CMK (cell line): ENCODE data around the gene RGS7.
"Not testable (repeated sequence)": the region's sequence is repeated elsewhere in the genome, so short reads cannot be mapped to it uniquely, and the experiment has no call there.

Source experiments
- DNase-seq: peaks from one replicate; pipeline ENCODE4 v3.0.0-alpha.2; 2010; ENCODE audit warnings: low read depth

Gene RGS7

DNA sequence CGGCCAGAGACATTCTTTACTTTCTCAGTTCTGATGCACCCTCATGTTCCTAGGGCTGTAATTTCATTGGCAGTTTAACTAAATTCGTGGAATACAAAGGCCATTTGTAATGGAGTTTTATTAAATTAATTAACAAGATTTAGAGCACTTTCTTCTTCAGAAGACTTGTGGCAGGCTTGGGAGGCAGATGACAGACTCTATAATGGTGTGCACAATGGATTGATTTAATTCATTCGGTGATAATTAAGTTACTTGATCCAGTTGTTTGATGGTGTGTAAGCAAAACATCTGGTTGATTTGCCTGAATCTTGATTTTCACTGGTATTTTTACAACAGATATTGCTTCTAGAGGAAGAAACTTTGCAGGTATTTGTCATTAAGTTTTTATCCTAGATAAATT lies 383.1 kb downstream of the RGS7 start:
- DNase-seq = no peak

DNA sequence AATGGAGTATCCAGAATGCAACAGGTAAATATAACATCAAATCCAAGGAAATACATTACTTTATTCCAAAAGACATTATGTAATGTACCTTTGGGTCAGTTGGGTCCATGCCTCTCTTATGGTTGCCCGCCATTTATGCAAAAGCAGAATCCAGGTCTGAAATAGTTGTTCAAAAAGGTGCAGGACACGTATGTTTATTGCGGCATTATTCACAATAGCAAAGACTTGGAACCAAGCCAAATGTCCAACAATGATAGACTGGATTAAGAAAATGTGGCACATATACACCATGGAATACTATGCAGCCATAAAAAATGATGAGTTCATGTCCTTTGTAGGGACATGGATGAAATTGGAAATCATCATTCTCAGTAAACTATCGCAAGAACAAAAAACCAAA lies 384.9 kb downstream of the RGS7 start:
- not testable (repeated sequence) for DNase-seq

DNA sequence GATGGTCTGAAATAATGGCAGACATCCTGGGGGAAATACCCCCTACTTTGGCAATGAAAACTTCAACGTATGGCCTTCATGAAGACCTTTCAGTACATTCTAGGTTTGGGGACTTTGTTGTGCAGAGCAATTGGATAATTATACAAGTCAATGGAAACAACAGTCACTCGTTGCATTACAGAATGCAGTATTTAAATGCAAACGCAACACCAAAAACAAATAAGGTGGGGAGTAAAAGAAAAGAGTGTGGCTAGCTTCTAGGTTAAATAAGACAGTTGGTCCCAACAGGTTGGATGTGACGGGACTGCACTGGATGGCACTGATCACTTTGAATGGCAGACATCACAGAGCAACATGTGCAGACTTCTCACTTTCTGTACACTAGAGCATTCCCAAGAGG lies 386.8 kb downstream of the RGS7 start:
- no peak for DNase-seq

DNA sequence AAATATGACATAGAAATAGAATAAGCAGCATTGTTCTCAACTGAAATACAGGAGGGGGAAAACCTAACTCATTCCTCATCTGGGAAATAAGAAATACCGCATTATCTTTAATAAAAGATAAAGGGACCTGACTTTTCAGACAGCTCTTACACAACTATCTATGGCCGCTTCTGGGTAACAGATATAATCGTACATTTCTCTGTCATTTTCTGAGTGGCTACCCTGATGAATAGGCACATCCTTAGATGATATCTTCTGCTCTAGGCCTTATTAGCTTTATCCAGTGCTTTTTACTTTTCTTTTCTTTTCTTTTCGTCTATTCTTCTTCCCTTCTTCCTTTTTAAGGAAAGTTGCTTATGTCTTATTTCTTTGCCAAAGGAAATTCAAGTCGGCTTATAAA lies 388.1 kb downstream of the RGS7 start:
- no peak for DNase-seq

DNA sequence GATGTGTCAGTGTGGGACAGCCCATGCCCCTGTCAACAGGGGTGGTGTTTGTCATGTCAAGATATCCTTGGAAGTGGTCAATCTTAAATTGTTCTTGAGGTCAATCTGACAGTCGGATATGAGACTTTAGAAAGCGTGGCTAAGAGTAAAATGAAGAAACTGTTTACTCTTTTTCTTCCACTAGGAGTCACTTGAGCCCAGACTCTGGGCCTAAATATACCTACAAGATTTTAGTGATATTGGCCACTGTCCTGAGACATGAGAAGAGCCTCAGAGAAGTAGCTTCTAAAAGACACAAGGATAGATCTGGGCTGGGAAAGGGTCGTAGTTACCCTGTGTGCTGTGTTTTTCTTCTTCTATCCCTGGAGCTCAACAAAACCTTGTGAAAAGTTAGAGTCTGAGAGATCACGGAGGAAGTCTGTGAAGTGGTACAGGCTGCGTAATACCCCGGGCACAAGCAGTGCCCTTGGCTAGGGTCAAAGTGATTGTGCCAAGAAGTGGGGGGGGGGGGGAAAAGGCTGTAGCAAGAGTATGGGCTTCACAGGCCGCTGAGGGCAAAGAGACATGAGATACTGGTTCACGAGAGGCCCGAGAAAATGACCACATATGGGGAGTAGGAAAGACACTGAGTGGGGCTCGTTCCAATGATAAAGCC lies 389.8 kb downstream of the RGS7 start:
- no peak for DNase-seq

GRCh38 chr1:240965581-240966091 lies 391.4 kb downstream of the RGS7 start:
- DNase-seq = no peak

DNA sequence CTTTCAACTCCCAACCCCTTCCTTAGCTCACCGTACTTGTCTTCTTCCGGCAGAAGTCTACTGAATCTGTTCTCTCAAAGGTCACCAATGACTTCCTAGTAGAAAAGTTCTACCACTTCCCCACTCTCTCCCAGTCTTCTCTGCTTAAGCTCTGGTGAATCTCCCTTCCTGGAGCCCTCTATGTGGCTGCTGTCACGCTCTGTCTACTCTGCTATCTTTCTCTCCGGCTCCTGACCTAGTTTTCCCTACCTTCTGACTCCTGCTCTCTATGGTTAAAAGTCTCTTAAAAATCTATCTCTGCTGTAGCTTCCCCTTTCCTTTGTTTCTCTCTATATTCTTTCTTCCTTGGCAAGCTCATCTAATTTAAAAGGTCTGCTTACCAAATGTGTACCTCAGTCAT lies 394.9 kb downstream of the RGS7 start:
- DNase-seq = no peak

DNA sequence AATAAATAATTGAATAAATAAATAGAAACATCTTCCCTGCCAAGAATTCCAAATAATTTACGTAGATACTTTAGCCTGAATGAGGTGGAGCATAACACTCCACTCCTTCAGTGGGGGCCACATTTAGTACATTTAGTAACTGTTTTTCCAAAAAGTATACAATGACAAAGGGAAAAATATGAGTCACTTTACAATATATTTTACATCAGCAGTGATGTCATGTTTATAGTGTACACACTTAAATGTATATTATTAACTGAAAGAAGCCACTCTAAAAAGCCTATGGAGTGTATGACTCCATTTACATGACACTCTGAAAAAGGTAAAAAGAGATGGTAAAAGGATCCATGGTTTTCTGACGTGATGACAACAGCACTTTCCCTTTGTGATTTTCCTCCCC lies 400.6 kb downstream of the RGS7 start:
- DNase-seq = no peak

- DNase-seq = no peak
These were observed 401.0 kb downstream of the RGS7 start for GRCh38 chr1:240956020-240956419.

GRCh38 chr1:240947438-240948224 lies 409.4 kb downstream of the RGS7 start:
- no peak for DNase-seq

DNA sequence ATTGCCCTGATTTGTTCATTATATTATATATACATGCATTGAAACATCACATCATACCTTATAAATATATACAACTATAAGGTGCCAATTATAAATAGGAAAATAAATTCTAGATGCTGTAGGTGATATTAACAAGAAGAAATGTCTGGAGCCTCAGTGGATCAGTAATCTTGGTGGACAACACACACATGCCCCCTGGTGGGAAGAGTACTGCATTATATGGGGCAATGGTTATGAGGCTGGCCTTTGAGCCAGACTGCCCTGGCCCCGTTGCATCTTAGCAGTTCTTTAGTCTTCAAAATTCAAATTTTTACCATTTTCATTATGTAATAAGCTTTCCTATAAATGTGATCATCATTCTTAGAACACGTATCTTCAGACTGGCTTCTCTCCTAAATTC lies 410.1 kb downstream of the RGS7 start:
- DNase-seq = no peak

DNA sequence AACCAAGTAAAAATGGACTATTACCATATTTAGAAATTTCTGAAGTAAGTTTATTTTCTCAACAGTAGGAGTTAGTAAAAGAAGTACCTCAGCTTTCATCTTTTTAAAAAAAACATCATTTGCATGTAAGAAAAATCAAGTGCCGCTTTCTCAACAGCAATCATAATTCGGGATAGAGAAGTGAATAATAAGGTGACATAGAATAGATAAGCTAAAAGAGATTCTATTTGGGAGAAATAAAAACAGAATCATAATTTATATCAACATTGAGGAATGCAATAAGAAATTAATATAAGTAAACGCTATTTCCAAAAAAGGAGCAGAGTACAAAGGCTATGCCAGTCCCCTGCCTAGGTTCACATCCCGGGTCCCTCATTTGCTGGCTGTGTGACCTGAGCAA lies 414.1 kb downstream of the RGS7 start:
- no peak for DNase-seq

- no peak for DNase-seq
These were observed 415.2 kb downstream of the RGS7 start for GRCh38 chr1:240941701-240942370.

DNA sequence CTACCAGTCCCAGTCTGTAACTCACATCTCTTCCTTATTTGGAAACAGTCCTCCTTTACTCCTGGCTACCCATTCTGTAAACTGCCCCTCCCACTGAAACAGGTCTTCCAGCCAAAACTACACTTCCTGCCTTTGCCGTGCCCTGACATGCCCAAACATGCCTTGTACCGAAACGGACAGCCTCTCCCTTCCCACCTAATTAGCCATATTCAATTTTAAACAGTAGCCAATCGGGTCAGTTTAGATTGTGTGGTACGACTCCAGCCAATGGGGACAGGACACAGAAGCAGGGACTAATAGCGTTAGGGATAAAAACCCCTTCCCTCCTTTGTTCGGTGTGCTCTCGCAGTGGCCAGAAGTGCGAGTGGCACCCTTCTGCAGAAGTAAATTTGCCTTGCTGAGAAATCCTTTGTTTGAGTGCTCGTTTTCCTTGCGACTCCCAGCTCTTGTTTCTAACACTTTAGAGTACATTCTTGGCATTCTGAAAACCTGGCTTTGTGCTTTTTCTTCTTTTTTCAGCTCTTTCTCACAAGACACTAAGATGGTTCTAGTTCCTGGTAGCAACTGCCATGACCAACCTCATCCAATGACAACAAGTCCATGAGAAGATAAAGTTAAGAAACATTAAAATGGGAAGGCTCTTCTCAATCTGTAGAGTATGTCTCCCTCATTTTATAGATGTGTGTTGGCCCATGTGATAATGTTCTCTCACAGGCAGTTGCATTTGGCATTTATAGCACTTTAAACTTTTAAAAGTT lies 419.9 kb downstream of the RGS7 start:
- DNase-seq = no peak

DNA sequence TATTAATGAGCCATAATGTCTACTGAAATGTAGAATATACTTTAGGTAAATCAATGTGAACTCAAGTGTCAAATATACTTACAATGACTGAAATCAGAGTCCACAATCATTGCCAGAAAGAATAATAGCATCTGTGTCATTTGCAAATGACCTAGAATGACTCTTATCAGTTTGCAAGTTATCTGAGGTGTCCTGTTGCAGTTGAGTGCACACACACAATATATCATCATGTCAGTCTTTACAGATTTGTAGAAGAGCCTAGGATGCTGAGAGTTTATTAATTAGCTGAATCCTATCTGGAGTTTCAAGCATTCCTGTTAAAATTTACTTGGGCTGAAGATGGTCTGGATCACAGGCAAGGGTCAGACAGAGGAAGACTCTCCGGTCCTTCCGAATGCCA lies 421.1 kb downstream of the RGS7 start:
- no peak for DNase-seq

DNA sequence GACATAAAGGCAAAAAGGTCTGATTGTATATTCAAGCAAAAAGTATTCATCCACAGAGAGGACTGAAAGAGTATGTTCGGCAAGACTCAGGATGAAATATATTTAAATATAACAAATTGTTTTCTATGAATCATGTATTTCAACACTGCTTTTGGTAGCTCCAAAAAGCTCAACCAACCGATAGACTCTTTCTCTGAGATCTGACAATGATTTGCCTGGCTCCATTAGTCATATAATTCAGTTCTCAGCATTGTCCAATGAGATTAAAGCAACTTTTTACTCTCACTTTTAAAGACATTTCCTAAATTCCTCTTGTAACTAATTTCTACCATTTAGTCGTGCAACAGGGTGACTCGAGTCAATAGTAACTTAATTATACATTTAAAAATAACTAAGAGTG lies 426.0 kb downstream of the RGS7 start:
- DNase-seq = no peak

- no peak for DNase-seq
These were observed 428.7 kb downstream of the RGS7 start for GRCh38 chr1:240928265-240928664.

- DNase-seq = no peak
These were observed 429.2 kb downstream of the RGS7 start for GRCh38 chr1:240927821-240928220.

GRCh38 chr1:240925273-240925672 lies 431.7 kb downstream of the RGS7 start:
- no peak for DNase-seq

- DNase-seq = no peak
These were observed 439.0 kb downstream of the RGS7 start for GRCh38 chr1:240917976-240918375.

- no peak for DNase-seq
These were observed 442.5 kb downstream of the RGS7 start for GRCh38 chr1:240914506-240914905.

DNA sequence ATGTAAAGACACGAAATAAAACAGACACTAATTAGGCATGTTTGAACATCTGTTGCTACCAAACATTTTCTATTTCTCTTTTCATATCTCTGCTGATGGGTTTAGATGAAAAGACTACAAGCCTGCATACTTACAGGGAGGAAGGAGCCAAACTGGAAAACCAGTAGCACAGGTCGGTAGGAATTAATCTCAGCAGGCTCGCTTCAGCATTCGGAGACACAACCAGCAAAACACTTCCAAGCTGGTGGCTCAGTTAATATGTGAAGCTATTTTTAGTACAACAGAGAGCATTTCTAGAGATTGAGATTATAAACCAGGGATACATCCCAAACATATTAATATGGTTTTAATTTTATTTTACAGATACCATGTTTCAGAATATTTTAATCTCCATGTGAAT lies 444.2 kb downstream of the RGS7 start:
- DNase-seq = no peak
